B cell (primary cell): Measurements from ENCODE around the gene DRC1. TPM values are rescaled to one million over a fixed set of nuclear protein-coding genes. Genes with fewer than 3 reads are reported as not detected.

ENCODE experiments used
- ATAC-seq: fragments of 200-7000 bp; cut with Tn5 transposase; one replicate; pipeline ENCODE4 v1.10.0; 2021; ENCODE audit warnings: low read depth, mild to moderate bottlenecking, moderate number of reproducible peaks, moderate library complexity
- CTCF ChIA-PET: fragments of 350-600 bp; sonication (Branson Sonifier 250); formaldehyde crosslinking; loops from one replicate; lab custom pipeline; 2021; ENCODE audit warnings: antibody characterized with exemption, inconsistent platforms; lab: Charles Lee
- POLR2A ChIA-PET: fragments of 350-600 bp; sonication (Branson Sonifier 250); formaldehyde crosslinking; loops from one replicate; lab custom pipeline; 2021; ENCODE audit warnings: antibody characterized with exemption; lab: Charles Lee
- DNase-seq: peaks from one replicate; pipeline ENCODE4 v3.0.0; 2013
- H2AFZ ChIP-seq: 2 replicates; pipeline ENCODE4 v1.6.1; 2012; ENCODE audit warnings: mild to moderate bottlenecking, low read depth, low read length; ENCODE audit not compliant: insufficient read depth, poor library complexity, severe bottlenecking
- H3K27ac ChIP-seq, 2 donors: 1 replicate in 1 of 2; 2 replicates in 1 of 2; pipeline ENCODE4 v1.5.1; 2012 to 2013; ENCODE audit warnings: low read length in 2 of 2, mild to moderate bottlenecking in 2 of 2, moderate library complexity in 1 of 2
- H3K27me3 ChIP-seq, 4 experiments: fragments of 200-600 bp in 1 of 4; sonication (generic) in 1 of 4; replicated peaks in 1 of 4; 1 replicate in 2 of 4; 2 replicates in 2 of 4; pipeline versions ENCODE4 v1.6.1 to v1.7.0; 2013 to 2016; ENCODE audit warnings: low read length in 3 of 4, mild to moderate bottlenecking in 2 of 4, mixed read lengths in 1 of 4, moderate library complexity in 1 of 4; ENCODE audit not compliant: insufficient read depth in 4 of 4, control insufficient read depth in 3 of 4; ENCODE audit errors: control extremely low read depth in 1 of 4
- H3K36me3 ChIP-seq, 2 experiments: replicated peaks in 1 of 2; 1 replicate in 1 of 2; 2 replicates in 1 of 2; pipeline versions ENCODE4 v1.6.1 to v1.7.1; 2013; ENCODE audit warnings: low read length in 1 of 2; ENCODE audit not compliant: insufficient read depth in 2 of 2, control insufficient read depth in 1 of 2; ENCODE audit errors: control extremely low read depth in 1 of 2, extremely low read depth in 1 of 2
- H3K4me1 ChIP-seq, 2 donors: fragments of 200-600 bp in 1 of 2; sonication (generic) in 1 of 2; 1 replicate in 1 of 2; 2 replicates in 1 of 2; pipeline versions ENCODE4 v1.5.1 to v1.6.1; 2013 to 2017; ENCODE audit warnings: low read length in 2 of 2; ENCODE audit not compliant: control insufficient read depth in 2 of 2, insufficient read depth in 2 of 2
- H3K4me2 ChIP-seq: replicated peaks from 2 replicates; pipeline ENCODE3; 2012; ENCODE audit warnings: mild to moderate bottlenecking, low read depth, low read length; ENCODE audit not compliant: poor library complexity, severe bottlenecking
- H3K4me3 ChIP-seq, 5 experiments: fragments of 200-600 bp in 1 of 5; sonication (generic) in 1 of 5; 1 replicate in 3 of 5; 2 replicates in 2 of 5; pipeline versions ENCODE4 v1.5.1 to v1.7.0; 2011 to 2016; ENCODE audit warnings: low read length in 4 of 5, mild to moderate bottlenecking in 4 of 5, low read depth in 2 of 5, control low read depth in 1 of 5, moderate library complexity in 1 of 5; ENCODE audit not compliant: insufficient read depth in 1 of 5; ENCODE audit errors: control extremely low read depth in 1 of 5, extremely low read depth in 1 of 5
- H3K79me2 ChIP-seq: fragments of 200-600 bp; sonication (generic); one replicate; pipeline ENCODE4 v1.6.0; 2016; ENCODE audit warnings: low read length; ENCODE audit not compliant: control insufficient read depth, insufficient read depth
- H3K9ac ChIP-seq: fragments of 200-600 bp; sonication (generic); 2 replicates; pipeline ENCODE4 v1.6.1; 2017; ENCODE audit warnings: mild to moderate bottlenecking, low read length, moderate library complexity
- H3K9me3 ChIP-seq, 3 donors: one replicate each; pipeline versions ENCODE4 v1.6.1 to v1.7.1; 2013; ENCODE audit warnings: low read length in 2 of 3; ENCODE audit not compliant: control insufficient read depth in 2 of 3, insufficient read depth in 1 of 3; ENCODE audit errors: control extremely low read depth in 1 of 3
- H4K20me1 ChIP-seq: 2 replicates; pipeline ENCODE4 v1.6.0; 2012; ENCODE audit warnings: mild to moderate bottlenecking, low read length; ENCODE audit not compliant: insufficient read depth, control insufficient read depth, poor library complexity, severe bottlenecking
- H3K27ac Mint-ChIP-seq: one replicate; pipeline ENCODE4 v1.8.0; 2021; ENCODE audit warnings: mixed read lengths
- H3K27me3 Mint-ChIP-seq: one replicate; pipeline ENCODE4 v1.8.0; 2021; ENCODE audit warnings: mixed read lengths
- H3K4me1 Mint-ChIP-seq: one replicate; pipeline ENCODE4 v1.8.0; 2021; ENCODE audit warnings: mixed read lengths
- H3K4me3 Mint-ChIP-seq: one replicate; pipeline ENCODE4 v1.8.0; 2021; ENCODE audit warnings: mixed read lengths
- H3K9me3 Mint-ChIP-seq: one replicate; pipeline ENCODE4 v1.8.0; 2022; ENCODE audit warnings: mixed read lengths; ENCODE audit not compliant: insufficient read depth
- EZH2 ChIP-seq: IDR thresholded peaks from 2 replicates; pipeline ENCODE4 v1.6.1; 2012; ENCODE audit warnings: borderline replicate concordance, low read depth, mild to moderate bottlenecking, moderate library complexity, low read length; ENCODE audit not compliant: insufficient read depth, poor library complexity, severe bottlenecking
- WGBS: methylation state at CpG from one replicate; pipeline ENCODE4 v1.1.5; 2013; ENCODE audit warnings: missing lambda C conversion rate; ENCODE audit not compliant: insufficient coverage; 5-methylcytosine and 5-hydroxymethylcytosine counted together
- intact Hi-C: fragments of 100-400 bp; cut with micrococcal nuclease; formaldehyde crosslinking; loops from one replicate; pipeline ENCODE4 v1.10.0; 2022
- polyA plus RNA-seq: library from polyadenylated mRNA; depleted of rRNA; stranded (reverse); fragments of >200 nt; gene quantifications from 2 replicates; pipeline ENCODE4 v1.2.3, GENCODE V29; 2012
- total RNA-seq, 2 donors: library from RNA; stranded (reverse); fragments of 120-200 nt in 1 of 2; gene quantifications; 1 replicate in 1 of 2; 2 replicates in 1 of 2; pipeline versions ENCODE4 v1.2.3 to v1.2.4, GENCODE V29; 2013 to 2022
- TF ChIP-seq, protein P1 (sequence below): fragments of 200-600 bp; IDR thresholded peaks from one replicate; pipeline ENCODE4 v1.8.0; 2022; ENCODE audit warnings: antibody characterized with exemption, mild to moderate bottlenecking

The DRC1 gene
- total and polyA plus RNA-seq, 2 donors (not counting 1 experiment from before 2014, with no cell fraction given), result not detected

- POLR2A ChIA-PET, result interaction anchor here (0.7 kb wide), 1 partner anchor 833 kb away, joined by 8 read pairs; no protein-coding TSS in a partner anchor
- intact Hi-C loops, result no loop called here
- no peak overlapping the region for H2AFZ ChIP-seq
- no peaks in the 10 kb centered on the region for H3K27me3 ChIP-seq
- TF ChIP-seq, protein P1, sequence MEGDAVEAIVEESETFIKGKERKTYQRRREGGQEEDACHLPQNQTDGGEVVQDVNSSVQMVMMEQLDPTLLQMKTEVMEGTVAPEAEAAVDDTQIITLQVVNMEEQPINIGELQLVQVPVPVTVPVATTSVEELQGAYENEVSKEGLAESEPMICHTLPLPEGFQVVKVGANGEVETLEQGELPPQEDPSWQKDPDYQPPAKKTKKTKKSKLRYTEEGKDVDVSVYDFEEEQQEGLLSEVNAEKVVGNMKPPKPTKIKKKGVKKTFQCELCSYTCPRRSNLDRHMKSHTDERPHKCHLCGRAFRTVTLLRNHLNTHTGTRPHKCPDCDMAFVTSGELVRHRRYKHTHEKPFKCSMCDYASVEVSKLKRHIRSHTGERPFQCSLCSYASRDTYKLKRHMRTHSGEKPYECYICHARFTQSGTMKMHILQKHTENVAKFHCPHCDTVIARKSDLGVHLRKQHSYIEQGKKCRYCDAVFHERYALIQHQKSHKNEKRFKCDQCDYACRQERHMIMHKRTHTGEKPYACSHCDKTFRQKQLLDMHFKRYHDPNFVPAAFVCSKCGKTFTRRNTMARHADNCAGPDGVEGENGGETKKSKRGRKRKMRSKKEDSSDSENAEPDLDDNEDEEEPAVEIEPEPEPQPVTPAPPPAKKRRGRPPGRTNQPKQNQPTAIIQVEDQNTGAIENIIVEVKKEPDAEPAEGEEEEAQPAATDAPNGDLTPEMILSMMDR, result no peak
- no peak for TF ChIP-seq EZH2
- no peaks in the 10 kb centered on the region for H3K79me2 ChIP-seq
- ATAC-seq (no peak), DNase-seq (no peak)
- no peaks in the 10 kb centered on the region for H3K9me3 Mint-ChIP-seq
- no peaks in the 10 kb centered on the region for H3K9me3 ChIP-seq
- no peak overlapping the region for H3K4me2 ChIP-seq
- H3K27ac ChIP-seq, result no peak overlapping the region
- no peaks in the 10 kb centered on the region for H4K20me1 ChIP-seq
- CTCF ChIA-PET, result no interaction called here
- no peaks in the 10 kb centered on the region for H3K4me1 ChIP-seq
- peaks cover 12 to 22% of the 10 kb centered on the region in 2 experiments for H3K36me3 ChIP-seq
- no peak overlapping the region for H3K9ac ChIP-seq
- no peak overlapping the region for H3K27ac Mint-ChIP-seq
- H3K4me3 ChIP-seq, result no peak overlapping the region
- H3K27me3 Mint-ChIP-seq, result no peaks in the 10 kb centered on the region
- H3K4me1 Mint-ChIP-seq, result no peaks in the 10 kb centered on the region
- no CpG with 5 or more reads among the region's 2 CpGs for WGBS
- no peak overlapping the region for H3K4me3 Mint-ChIP-seq
These were observed 21.4 kb upstream of the DRC1 start for GRCh38 chr2:26380281-26380680.

DNA sequence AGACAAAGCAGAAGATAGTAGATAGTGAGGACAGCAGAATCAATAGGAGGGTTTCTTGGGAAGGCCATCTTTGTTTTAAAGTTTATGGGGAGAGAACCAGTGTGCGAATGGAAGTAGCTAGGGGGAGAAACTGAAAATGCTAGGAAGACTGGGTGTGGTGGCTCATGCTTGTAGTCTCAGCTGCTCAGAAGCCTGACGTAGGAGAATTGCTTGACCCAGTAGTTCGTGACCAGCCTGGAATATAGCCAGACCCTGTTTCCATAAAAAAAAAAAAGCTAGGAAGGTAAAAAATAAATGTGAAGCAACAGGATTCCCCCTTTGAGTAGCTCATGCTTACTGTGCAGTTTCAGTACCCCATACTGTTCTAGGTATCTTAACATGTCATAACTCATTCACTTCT is 19.2 kb upstream of the DRC1 start:
- Mint-ChIP-seq H3K4me3 (no peak overlapping the region), H3K27me3 (no peaks in the 10 kb centered on the region), H3K27ac (no peak overlapping the region), H3K9me3 (no peaks in the 10 kb centered on the region), H3K4me1 (no peaks in the 10 kb centered on the region)
- Histone ChIP-seq H4K20me1 (no peaks in the 10 kb centered on the region), H3K4me1 (no peaks in the 10 kb centered on the region), H2AFZ (no peak overlapping the region), H3K36me3 (peaks cover 9 to 22% of the 10 kb centered on the region in 2 experiments), H3K4me2 (no peak overlapping the region), H3K4me3 (no peak overlapping the region), H3K79me2 (no peaks in the 10 kb centered on the region), H3K9ac (no peak overlapping the region), H3K27ac (no peak overlapping the region), H3K27me3 (no peaks in the 10 kb centered on the region), H3K9me3 (no peaks in the 10 kb centered on the region)
- no peak for TF ChIP-seq EZH2
- intact Hi-C loops, result no loop called here
- ATAC-seq (no peak), DNase-seq (no peak)
- CTCF ChIA-PET, result interaction anchor here (1.2 kb wide), 1 partner anchor 52 kb away, joined by 4 read pairs; no protein-coding TSS in a partner anchor
- POLR2A ChIA-PET, result no interaction called here
- 100% methylated on average over 1 of the region's 3 CpGs for WGBS
